ENCODE results near the gene PHF11.

Gene PHF11

GRCh38 chr13:49536144-49536873 is 40.6 kb downstream of the PHF11 start:
- TF ChIP-seq YY1 (IDR thresholded peaks at IDR 0.05; ENCODE audit: low read depth) (no peak), NFIC (IDR thresholded peaks at IDR 0.05) (no peak), MAX (IDR thresholded peaks at IDR 0.05) (no peak), EGR1 (IDR thresholded peaks at IDR 0.05) (no peak), REST (IDR thresholded peaks at IDR 0.05; ENCODE audit: low read depth) (no peak), RAD21 (IDR thresholded peaks at IDR 0.05; ENCODE audit: low read depth) (no peak)

DNA sequence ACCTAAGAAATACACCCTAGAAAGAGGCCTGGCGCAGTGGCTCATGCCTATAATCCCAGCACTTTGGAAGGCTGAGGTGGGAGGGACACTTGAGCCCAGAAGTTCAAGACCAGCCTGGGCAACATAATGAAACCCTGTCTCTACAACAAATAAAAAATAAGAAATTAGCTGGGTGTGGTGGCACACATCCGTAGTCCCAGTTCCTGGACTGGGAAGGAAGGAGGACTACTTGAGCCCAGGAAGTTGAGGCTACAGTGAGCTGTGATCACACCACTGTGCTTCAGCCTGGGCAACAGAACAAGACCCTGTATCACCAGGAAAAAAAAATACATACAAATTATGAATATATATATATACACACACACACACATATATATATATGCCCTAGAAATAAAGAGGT is 42.7 kb downstream of the PHF11 start:
- TF ChIP-seq MAX (IDR thresholded peaks at IDR 0.05) (no peak), CREB1 (IDR thresholded peaks at IDR 0.05; ENCODE audit: low read depth) (no peak), YY1 (IDR thresholded peaks at IDR 0.05; ENCODE audit: low read depth) (no peak), EP300 (IDR thresholded peaks at IDR 0.05; ENCODE audit: borderline replicate concordance) (no peak), NFIC (IDR thresholded peaks at IDR 0.05) (no peak), FOXM1 (IDR thresholded peaks at IDR 0.05; ENCODE audit: borderline replicate concordance, low read depth) (no peak)

- no peak for TF ChIP-seq MAX (IDR thresholded peaks at IDR 0.05)
- TF ChIP-seq REST (IDR thresholded peaks at IDR 0.05; ENCODE audit: low read depth), result no peak
- no peak for TF ChIP-seq YY1 (IDR thresholded peaks at IDR 0.05; ENCODE audit: low read depth)
- no peak for TF ChIP-seq TAF1 (IDR thresholded peaks at IDR 0.05; ENCODE audit: low read depth)
These were observed 43.6 kb downstream of the PHF11 start for GRCh38 chr13:49539313-49539712.

- no peak for TF ChIP-seq REST (IDR thresholded peaks at IDR 0.05; ENCODE audit: low read depth)
- TF ChIP-seq RAD21 (IDR thresholded peaks at IDR 0.05; ENCODE audit: low read depth), result no peak
- no peak for TF ChIP-seq USF1 (IDR thresholded peaks at IDR 0.05)
- TF ChIP-seq TCF12 (IDR thresholded peaks at IDR 0.05; ENCODE audit: low read depth), result no peak
- TF ChIP-seq YY1 (IDR thresholded peaks at IDR 0.05; ENCODE audit: low read depth), result no peak
- TF ChIP-seq NFIC (IDR thresholded peaks at IDR 0.05), result no peak
- no peak for TF ChIP-seq CREB1 (IDR thresholded peaks at IDR 0.05; ENCODE audit: low read depth)
- TF ChIP-seq FOXM1 (IDR thresholded peaks at IDR 0.05; ENCODE audit: borderline replicate concordance, low read depth), result no peak
These were observed 44.0 kb downstream of the PHF11 start for GRCh38 chr13:49539746-49540145.

DNA sequence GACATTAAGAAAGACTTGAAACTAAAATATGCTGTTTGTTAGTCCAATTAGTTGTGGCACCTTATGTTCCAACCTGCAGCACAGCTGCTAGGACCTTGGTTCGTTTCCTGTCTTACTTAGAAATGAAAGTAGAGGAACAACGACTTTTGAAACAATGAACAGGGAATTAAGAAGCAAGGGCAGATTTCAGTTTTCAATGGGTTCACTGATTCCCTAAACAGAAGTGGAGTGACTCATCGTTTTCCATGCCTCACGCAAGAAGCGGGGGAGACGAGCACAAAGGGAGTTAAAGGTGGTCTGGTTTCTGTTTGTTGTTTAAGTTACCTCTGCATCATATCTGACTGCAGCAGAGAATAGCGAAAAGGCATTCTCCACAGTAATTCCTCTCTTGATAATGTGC is 44.8 kb downstream of the PHF11 start:
- TF ChIP-seq CEBPB (IDR thresholded peaks at IDR 0.05) (no peak), EP300 (IDR thresholded peaks at IDR 0.05; ENCODE audit: borderline replicate concordance) (no peak)

GRCh38 chr13:49543656-49544055 is 47.9 kb downstream of the PHF11 start:
- TF ChIP-seq CEBPB (IDR thresholded peaks at IDR 0.05), result no peak
- no peak for TF ChIP-seq EGR1 (IDR thresholded peaks at IDR 0.05)
- TF ChIP-seq FOXM1 (IDR thresholded peaks at IDR 0.05; ENCODE audit: borderline replicate concordance, low read depth), result no peak
- no peak for TF ChIP-seq REST (IDR thresholded peaks at IDR 0.05; ENCODE audit: low read depth)
